PC-3 (cell line): Measurements from ENCODE around the gene TLNRD1. TPM values are rescaled to one million over a fixed set of nuclear protein-coding genes. Genes with fewer than 3 reads are reported as not detected.

Experiments used
- ATAC-seq: fragments of 200-7000 bp; cut with Tn5 transposase; 2 replicates; pipeline ENCODE4 v1.9.1; 2020; ENCODE audit warnings: mild to moderate bottlenecking, moderate library complexity
- BruUV-seq: library from RNA; stranded (reverse); fragments of 400-500 nt; replicated peaks from 2 replicates; lab custom pipeline; 2021; lab: Mats Ljungman, UMichigan
- CTCF ChIA-PET: fragments of 300-600 bp; sonication (Branson Sonifier 250); formaldehyde crosslinking; loops from one replicate; lab custom pipeline; 2022; ENCODE audit warnings: antibody characterized with exemption; lab: Charles Lee
- POLR2A ChIA-PET: fragments of 300-600 bp; sonication (Branson Sonifier 250); formaldehyde crosslinking; loops from one replicate; lab custom pipeline; 2022; ENCODE audit warnings: antibody characterized with exemption; ENCODE audit not compliant: unreplicated experiment; lab: Charles Lee
- DNase-seq: peaks from one replicate; pipeline ENCODE4 v3.0.0-alpha.2; 2015
- H2AFZ ChIP-seq: fragments of 300-600 bp; sonication (generic); 2 replicates; pipeline ENCODE4 v1.6.0; 2016; ENCODE audit warnings: antibody characterized with exemption, low read length
- H3F3A ChIP-seq: fragments of 300-600 bp; sonication (generic); one replicate; pipeline ENCODE4 v1.6.0; 2017; ENCODE audit warnings: antibody characterized with exemption, low read length, control low read depth, mild to moderate bottlenecking; ENCODE audit not compliant: unreplicated experiment
- H3K27ac ChIP-seq: fragments of 300-600 bp; sonication (generic); 2 replicates; pipeline ENCODE4 v1.5.1; 2016; ENCODE audit warnings: mild to moderate bottlenecking, low read length
- H3K27me3 ChIP-seq: fragments of 300-600 bp; sonication (generic); 2 replicates; pipeline ENCODE4 v1.6.1; 2016; ENCODE audit warnings: low read length, mixed read lengths
- H3K36me3 ChIP-seq: fragments of 300-600 bp; sonication (generic); 2 replicates; pipeline ENCODE4 v1.6.1; 2016; ENCODE audit warnings: low read depth, mixed run types, low read length, mixed read lengths
- H3K4me1 ChIP-seq: fragments of 300-600 bp; sonication (generic); 2 replicates; pipeline ENCODE4 v1.5.1; 2016; ENCODE audit warnings: low read length; ENCODE audit not compliant: insufficient read depth
- H3K4me2 ChIP-seq: fragments of 300-600 bp; sonication (generic); 2 replicates; pipeline ENCODE4 v1.6.0; 2016; ENCODE audit warnings: low read length
- H3K4me3 ChIP-seq: fragments of 300-600 bp; sonication (generic); 2 replicates; pipeline ENCODE4 v1.5.1; 2016; ENCODE audit warnings: mild to moderate bottlenecking, low read length, mixed read lengths
- H3K79me2 ChIP-seq: fragments of 300-600 bp; sonication (generic); 2 replicates; pipeline ENCODE4 v1.6.1; 2017; ENCODE audit warnings: low read length, mixed read lengths
- H3K9ac ChIP-seq: fragments of 300-600 bp; sonication (generic); 2 replicates; pipeline ENCODE4 v1.6.0; 2016; ENCODE audit warnings: mild to moderate bottlenecking, low read length
- H3K9me2 ChIP-seq: fragments of 300-600 bp; sonication (generic); replicated peaks from 2 replicates; pipeline ENCODE4 v1.6.1; 2016; ENCODE audit warnings: mixed run types, low read length, mixed read lengths
- H3K9me3 ChIP-seq: fragments of 300-600 bp; sonication (generic); 2 replicates; pipeline ENCODE4 v1.6.1; 2016; ENCODE audit warnings: low read length, mixed read lengths
- H4K20me1 ChIP-seq: fragments of 300-600 bp; sonication (generic); 2 replicates; pipeline ENCODE4 v1.6.1; 2016; ENCODE audit warnings: low read length, mixed read lengths
- CTCF ChIP-seq: fragments of 300-600 bp; sonication (generic); conservative IDR thresholded peaks from 2 replicates; pipeline ENCODE4 v1.5.1; 2017; ENCODE audit warnings: antibody characterized with exemption, low read depth, mild to moderate bottlenecking, low read length
- EZH2 ChIP-seq: fragments of 300-600 bp; sonication (generic); IDR thresholded peaks from one replicate; pipeline ENCODE4 v1.6.1; 2017; ENCODE audit warnings: antibody characterized with exemption, mild to moderate bottlenecking, low read length; ENCODE audit not compliant: unreplicated experiment
- EZH2phosphoT487 ChIP-seq: fragments of 300-600 bp; sonication (generic); IDR thresholded peaks from 2 replicates; pipeline ENCODE4 v1.6.1; 2018; ENCODE audit warnings: mild to moderate bottlenecking, antibody characterized with exemption, low read length, borderline replicate concordance
- intact Hi-C: fragments of 100-400 bp; cut with micrococcal nuclease; formaldehyde crosslinking; loops from 2 replicates; pipeline ENCODE4 v1.9.0; 2023
- total RNA-seq: library from RNA; depleted of rRNA; stranded (reverse); fragments of >200 nt; gene quantifications from 2 replicates; pipeline ENCODE4 v1.2.3, GENCODE V29; 2014

The TLNRD1 gene
- total RNA-seq, 1 experiment from 2014 or later = 17.8 TPM

GRCh38 chr15:81011593-81011992 lies 10.9 kb downstream of the TLNRD1 start:
- Histone ChIP-seq H3K36me3 (no peaks in the 10 kb centered on the region), H3K9me3 (no peaks in the 10 kb centered on the region), H3K27me3 (no peaks in the 10 kb centered on the region), H3F3A (no peaks in the 10 kb centered on the region), H3K9me2 (no peaks in the 10 kb centered on the region), H3K27ac (no peak overlapping the region), H3K79me2 (peaks cover 47% of the 10 kb centered on the region), H2AFZ (no peak overlapping the region), H3K4me3 (no peak overlapping the region), H4K20me1 (0 out of 2 replicates have a peak, but pooled peaks cover 8% of the 10 kb centered on the region), H3K4me2 (no peak overlapping the region), H3K4me1 (0 out of 2 replicates have a peak, but pooled peaks cover 12% of the 10 kb centered on the region), H3K9ac (no peak overlapping the region)
- DNase-seq (no peak), ATAC-seq (no peak)
- CTCF ChIA-PET = no interaction called here
- no peak for TF ChIP-seq EZH2phosphoT487
- no peak for TF ChIP-seq CTCF
- TF ChIP-seq EZH2 = no peak
- no TSS peak for BruUV-seq
- POLR2A ChIA-PET = no interaction called here
- intact Hi-C loops = no loop called here

- 0 out of 2 replicates have a peak, but pooled peaks cover 8% of the 10 kb centered on the region for H4K20me1 ChIP-seq
- 0 out of 2 replicates have a peak, but pooled peaks cover 11% of the 10 kb centered on the region for H3K4me1 ChIP-seq
- H3F3A ChIP-seq = no peaks in the 10 kb centered on the region
- no peak for TF ChIP-seq EZH2
- no peak for TF ChIP-seq CTCF
- no peak for TF ChIP-seq EZH2phosphoT487
- intact Hi-C loops = no loop called here
- ATAC-seq = no peak
- POLR2A ChIA-PET = no interaction called here
- no peak overlapping the region for H3K27ac ChIP-seq
- H3K4me2 ChIP-seq = no peak overlapping the region
- H3K36me3 ChIP-seq = no peaks in the 10 kb centered on the region
- no peak overlapping the region for H3K4me3 ChIP-seq
- H3K9me2 ChIP-seq = no peaks in the 10 kb centered on the region
- CTCF ChIA-PET = no interaction called here
- H3K9me3 ChIP-seq = no peaks in the 10 kb centered on the region
- no peak overlapping the region for H3K9ac ChIP-seq
- DNase-seq = no peak
- H2AFZ ChIP-seq = no peak overlapping the region
- BruUV-seq = no TSS peak
- peaks cover 37% of the 10 kb centered on the region for H3K79me2 ChIP-seq
- no peaks in the 10 kb centered on the region for H3K27me3 ChIP-seq
Measured at GRCh38 chr15:81012588-81012987, 11.9 kb downstream of the TLNRD1 start.

- Histone ChIP-seq H3K27me3 (no peaks in the 10 kb centered on the region), H3K9me2 (no peaks in the 10 kb centered on the region), H3K4me1 (0 out of 2 replicates have a peak, but pooled peaks cover 2% of the 10 kb centered on the region), H3K27ac (no peak overlapping the region), H2AFZ (no peak overlapping the region), H3K36me3 (no peaks in the 10 kb centered on the region), H3F3A (no peaks in the 10 kb centered on the region), H3K4me2 (no peak overlapping the region), H3K9me3 (no peaks in the 10 kb centered on the region), H3K9ac (no peak overlapping the region), H4K20me1 (0 out of 2 replicates have a peak, but pooled peaks cover 8% of the 10 kb centered on the region), H3K79me2 (peaks cover 29% of the 10 kb centered on the region), H3K4me3 (no peak overlapping the region)
- no TSS peak for BruUV-seq
- ChIA-PET POLR2A (no interaction called here), CTCF (no interaction called here)
- DNase-seq = no peak
- ATAC-seq = no peak
- intact Hi-C loops = no loop called here
- TF ChIP-seq EZH2phosphoT487 (no peak), CTCF (no peak), EZH2 (no peak)
Measured at GRCh38 chr15:81013396-81013929, 12.7 kb downstream of the TLNRD1 start.
